GM23338 (cell line): ENCODE measurements around the gene RRAS. TPM values are rescaled to one million over a fixed set of nuclear protein-coding genes. Genes with fewer than 3 reads are reported as not detected.

Experiments
- ATAC-seq: fragments of 200-7000 bp; cut with Tn5 transposase; 3 replicates; pipeline ENCODE4 v1.9.1; 2020
- DNase-seq: peaks from one replicate; pipeline ENCODE4 v3.0.0-alpha.2; 2015; ENCODE audit warnings: low spot score
- H2AFZ ChIP-seq: fragments of 200-600 bp; sonication (generic); 2 replicates; pipeline ENCODE4 v1.8.0; 2016; ENCODE audit warnings: antibody characterized with exemption, mild to moderate bottlenecking, moderate library complexity
- H3F3A ChIP-seq: fragments of 200-600 bp; sonication (generic); replicated peaks from 2 replicates; pipeline ENCODE4 v1.8.0; 2017; ENCODE audit warnings: antibody characterized with exemption, mixed run types, low read depth
- H3K27ac ChIP-seq: fragments of 200-600 bp; sonication (generic); 2 replicates; pipeline ENCODE4 v1.6.1; 2016; ENCODE audit warnings: low read depth
- H3K27me3 ChIP-seq: fragments of 200-600 bp; sonication (generic); 2 replicates; pipeline ENCODE4 v1.8.0; 2016; ENCODE audit warnings: mild to moderate bottlenecking, mixed run types, moderate library complexity; ENCODE audit not compliant: insufficient read depth
- H3K36me3 ChIP-seq: fragments of 200-600 bp; sonication (generic); 2 replicates; pipeline ENCODE4 v1.8.0; 2016; ENCODE audit warnings: mild to moderate bottlenecking; ENCODE audit not compliant: insufficient read depth
- H3K4me1 ChIP-seq: fragments of 200-600 bp; sonication (generic); 2 replicates; pipeline ENCODE4 v1.8.0; 2016; ENCODE audit warnings: mild to moderate bottlenecking, moderate library complexity; ENCODE audit not compliant: insufficient read depth
- H3K4me2 ChIP-seq: fragments of 200-600 bp; sonication (generic); 2 replicates; pipeline ENCODE4 v1.7.1; 2017; ENCODE audit warnings: mixed run types
- H3K4me3 ChIP-seq: fragments of 200-600 bp; sonication (generic); 2 replicates; pipeline ENCODE4 v1.6.1; 2016; ENCODE audit warnings: mixed run types
- H3K79me2 ChIP-seq: fragments of 200-600 bp; sonication (generic); replicated peaks from 2 replicates; pipeline ENCODE4 v1.8.0; 2017; ENCODE audit warnings: mild to moderate bottlenecking; ENCODE audit not compliant: insufficient read depth
- H3K9me2 ChIP-seq: fragments of 200-600 bp; sonication (generic); 2 replicates; pipeline ENCODE4 v1.8.0; 2017; ENCODE audit not compliant: insufficient read depth
- H4K20me1 ChIP-seq: fragments of 200-600 bp; sonication (generic); replicated peaks from 2 replicates; pipeline ENCODE4 v1.8.0; 2017; ENCODE audit warnings: mild to moderate bottlenecking; ENCODE audit not compliant: insufficient read depth
- H3K27ac Mint-ChIP-seq: 2 replicates; pipeline ENCODE4 v1.8.0; 2020; ENCODE audit warnings: inconsistent platforms, mild to moderate bottlenecking, moderate library complexity, mixed read lengths
- H3K27me3 Mint-ChIP-seq: 3 replicates; pipeline ENCODE4 v1.8.0; 2022; ENCODE audit warnings: low read depth, mild to moderate bottlenecking, moderate library complexity, mixed read lengths, inconsistent platforms; ENCODE audit not compliant: insufficient read depth, poor library complexity
- H3K36me3 Mint-ChIP-seq: 3 replicates; pipeline ENCODE4 v1.8.0; 2021; ENCODE audit warnings: low read depth, mild to moderate bottlenecking, inconsistent platforms, moderate library complexity, mixed read lengths
- H3K4me1 Mint-ChIP-seq: 3 replicates; pipeline ENCODE4 v1.8.0; 2020; ENCODE audit warnings: mild to moderate bottlenecking, inconsistent platforms, mixed read lengths
- H3K4me3 Mint-ChIP-seq: 3 replicates; pipeline ENCODE4 v1.8.0; 2021; ENCODE audit warnings: moderate library complexity, mild to moderate bottlenecking, inconsistent platforms, mixed read lengths
- H3K9me3 Mint-ChIP-seq: 3 replicates; pipeline ENCODE4 v1.8.0; 2020; ENCODE audit warnings: moderate library complexity, mild to moderate bottlenecking, inconsistent platforms, mixed read lengths
- ETS1 ChIP-seq: IDR thresholded peaks from 2 replicates; pipeline ENCODE4 v1.6.1; 2016; ENCODE audit warnings: antibody characterized with exemption
- EZH2phosphoT487 ChIP-seq: fragments of 200-600 bp; sonication (generic); IDR thresholded peaks from one replicate; pipeline ENCODE4 v1.8.1; 2018; ENCODE audit warnings: antibody characterized with exemption; ENCODE audit not compliant: unreplicated experiment
- NANOG ChIP-seq: IDR thresholded peaks from 2 replicates; pipeline ENCODE4 v1.6.1; 2016; ENCODE audit warnings: antibody characterized with exemption, borderline replicate concordance
- POLR2AphosphoS5 ChIP-seq: IDR thresholded peaks from 2 replicates; pipeline ENCODE4 v1.6.1; 2016; ENCODE audit warnings: antibody characterized with exemption, low read depth
- REST ChIP-seq: IDR thresholded peaks from one replicate; pipeline ENCODE4 v1.6.1; 2018; ENCODE audit warnings: antibody characterized with exemption; ENCODE audit not compliant: unreplicated experiment
- ZNF114 ChIP-seq: fragments of 250-450 bp; sonication (Bioruptor Pico); IDR thresholded peaks from 2 replicates; pipeline ENCODE4 v1.5.0; 2020; ENCODE audit warnings: mild to moderate bottlenecking, moderate library complexity
- ZNF331 ChIP-seq: fragments of 250-450 bp; sonication (Bioruptor Pico); IDR thresholded peaks from 2 replicates; pipeline ENCODE4 v1.5.0; 2020; ENCODE audit warnings: low read depth, mild to moderate bottlenecking, moderate library complexity
- ZNF462 ChIP-seq: fragments of 250-450 bp; sonication (Bioruptor Pico); IDR thresholded peaks from 2 replicates; pipeline ENCODE4 v1.5.0; 2020; ENCODE audit warnings: mild to moderate bottlenecking, moderate library complexity
- polyA plus RNA-seq: library from polyadenylated mRNA; unstranded; fragments of >200 nt; fragmentation: Nextera tagmentation; extraction: Ambion mirVana; gene quantifications from 2 replicates; pipeline ENCODE4 v1.2.1, GENCODE V29; 2016
- total RNA-seq: library from RNA; depleted of rRNA; stranded (reverse); fragments of >200 nt; shearing (Covaris generic); gene quantifications from 2 replicates; pipeline ENCODE4 v1.2.3, GENCODE V29; 2014

RRAS gene
- total and polyA plus RNA-seq, 2 experiments from 2014 or later, result 9.3 to 30.0 TPM

GRCh38 chr19:49632576-49632975 lies 7.4 kb downstream of the RRAS start:
- Histone ChIP-seq H3K4me1 (peaks cover 14% of the 10 kb centered on the region; the same call in 1 of the 2 replicates), H3K9me2 (no peaks in the 10 kb centered on the region), H3F3A (peaks cover 37% of the 10 kb centered on the region), H2AFZ (no peak overlapping the region), H3K27ac (no peak overlapping the region), H3K27me3 (no peaks in the 10 kb centered on the region), H3K4me2 (no peak overlapping the region), H4K20me1 (peaks cover 5% of the 10 kb centered on the region), H3K79me2 (no peaks in the 10 kb centered on the region), H3K36me3 (no peaks in the 10 kb centered on the region; the same call in 1 of the 2 replicates), H3K4me3 (no peak overlapping the region)
- Mint-ChIP-seq H3K4me3 (no peak overlapping the region), H3K27ac (no peak overlapping the region), H3K27me3 (peaks cover 27% of the 10 kb centered on the region), H3K36me3 (peaks cover 11% of the 10 kb centered on the region; the same call in 2 of the 3 replicates), H3K4me1 (peaks cover 28% of the 10 kb centered on the region), H3K9me3 (peaks cover 2% of the 10 kb centered on the region; the same call in 1 of the 3 replicates)
- DNase-seq, result no peak
- TF ChIP-seq EZH2phosphoT487 (no peak), ZNF114 (CRISPR knock-in tag) (no peak), ZNF462 (CRISPR knock-in tag) (no peak), POLR2AphosphoS5 (no peak)
- no peak for ATAC-seq

- Mint-ChIP-seq H3K4me1 (peaks cover 24% of the 10 kb centered on the region), H3K4me3 (no peak overlapping the region), H3K9me3 (peaks cover 2% of the 10 kb centered on the region; the same call in 1 of the 3 replicates), H3K36me3 (peaks cover 20% of the 10 kb centered on the region), H3K27ac (no peak overlapping the region), H3K27me3 (peaks cover 29% of the 10 kb centered on the region)
- H3F3A ChIP-seq, result peaks cover 39% of the 10 kb centered on the region
- peaks cover 2% of the 10 kb centered on the region; the same call in 1 of the 2 replicates for H3K36me3 ChIP-seq
- no peak for ATAC-seq
- TF ChIP-seq ZNF331 (CRISPR knock-in tag) (no peak), ETS1 (no peak), ZNF114 (CRISPR knock-in tag) (no peak), REST (no peak), NANOG (no peak)
- H3K4me3 ChIP-seq, result no peak overlapping the region
- no peak for DNase-seq
- H2AFZ ChIP-seq, result no peak overlapping the region
- no peaks in the 10 kb centered on the region for H3K79me2 ChIP-seq
- no peak overlapping the region for H3K27ac ChIP-seq
- H3K4me2 ChIP-seq, result no peak overlapping the region
- peaks cover 7% of the 10 kb centered on the region for H4K20me1 ChIP-seq
- H3K27me3 ChIP-seq, result no peaks in the 10 kb centered on the region
- peaks cover 13% of the 10 kb centered on the region; the same call in 1 of the 2 replicates for H3K4me1 ChIP-seq
- H3K9me2 ChIP-seq, result no peaks in the 10 kb centered on the region
Observed at GRCh38 chr19:49631610-49632192, 8.2 kb downstream of the RRAS start.
